Cardiac muscle cell (in vitro differentiated cells and primary cell): Measurements from ENCODE around the gene PARP9. TPM values are rescaled to one million over a fixed set of nuclear protein-coding genes. Genes with fewer than 3 reads are reported as not detected.

Experiments
- DNase-seq, 2 donors: peaks; one replicate each; pipeline versions ENCODE4 v3.0.0 to v3.0.0-alpha.2; 2010 to 2017; ENCODE audit warnings: low read depth in 1 of 2, low spot score in 1 of 2
- H3K27ac ChIP-seq: fragments of 200-600 bp; sonication (generic); 2 replicates; pipeline ENCODE4 v1.5.1; 2016
- H3K27me3 ChIP-seq: fragments of 200-600 bp; sonication (generic); 2 replicates; pipeline ENCODE4 v1.6.0; 2016; ENCODE audit warnings: control low read depth
- H3K36me3 ChIP-seq: fragments of 200-600 bp; sonication (generic); 2 replicates; pipeline ENCODE4 v1.5.1; 2016; ENCODE audit warnings: control low read depth
- H3K4me1 ChIP-seq: fragments of 200-600 bp; sonication (generic); 2 replicates; pipeline ENCODE4 v1.8.1; 2017; ENCODE audit warnings: low read depth, mild to moderate bottlenecking, mixed run types
- H3K4me3 ChIP-seq: fragments of 200-600 bp; sonication (generic); 2 replicates; pipeline ENCODE4 v1.5.1; 2016; ENCODE audit warnings: mild to moderate bottlenecking
- H3K9me3 ChIP-seq: fragments of 200-600 bp; sonication (generic); 2 replicates; pipeline ENCODE4 v1.5.1; 2017; ENCODE audit warnings: low read depth, mild to moderate bottlenecking, control low read depth
- polyA plus RNA-seq: library from polyadenylated mRNA; unstranded; fragments of >200 nt; fragmentation: Nextera tagmentation; extraction: Ambion mirVana; gene quantifications from 2 replicates; pipeline ENCODE4 v1.2.1, GENCODE V29; 2016
- total RNA-seq: library from RNA; depleted of rRNA; stranded (reverse); fragments of >200 nt; gene quantifications from 2 replicates; pipeline ENCODE4 v1.2.3, GENCODE V29; 2016
- TF ChIP-seq, protein P1 (sequence below): IDR thresholded peaks from 2 replicates; pipeline ENCODE4 v1.5.1; 2012; ENCODE audit warnings: low read depth, mild to moderate bottlenecking, low read length

The PARP9 gene
- total and polyA plus RNA-seq, 2 experiments from 2014 or later, result 0.42 to 0.60 TPM

DNA sequence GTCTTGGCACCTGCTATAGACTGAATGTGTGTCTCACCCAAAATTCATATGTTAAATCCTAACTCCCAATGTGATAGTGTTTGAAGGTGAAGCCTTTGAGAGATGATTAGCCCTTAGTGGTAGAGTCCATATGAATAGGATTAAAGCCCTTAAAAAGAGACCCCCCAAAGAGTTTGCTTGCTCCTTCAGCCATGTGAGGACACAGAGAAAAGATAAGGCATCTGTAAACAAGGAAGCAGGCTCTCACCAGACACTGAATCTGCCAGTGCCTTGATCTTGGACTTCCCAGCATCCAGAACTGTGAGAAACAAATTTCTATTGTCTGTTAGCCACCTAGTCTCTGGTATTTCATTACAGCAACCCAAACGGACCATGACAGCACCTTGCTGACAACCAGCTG, 65.9 kb downstream of the PARP9 start:
- no peaks in the 10 kb centered on the region for H3K27me3 ChIP-seq
- no peaks in the 10 kb centered on the region for H3K9me3 ChIP-seq
- no peak for DNase-seq
- peaks cover 4% of the 10 kb centered on the region for H3K36me3 ChIP-seq
- no peak overlapping the region for H3K4me3 ChIP-seq
- no peak overlapping the region for H3K27ac ChIP-seq
- H3K4me1 ChIP-seq, result peaks cover 7% of the 10 kb centered on the region
- TF ChIP-seq, protein P1, sequence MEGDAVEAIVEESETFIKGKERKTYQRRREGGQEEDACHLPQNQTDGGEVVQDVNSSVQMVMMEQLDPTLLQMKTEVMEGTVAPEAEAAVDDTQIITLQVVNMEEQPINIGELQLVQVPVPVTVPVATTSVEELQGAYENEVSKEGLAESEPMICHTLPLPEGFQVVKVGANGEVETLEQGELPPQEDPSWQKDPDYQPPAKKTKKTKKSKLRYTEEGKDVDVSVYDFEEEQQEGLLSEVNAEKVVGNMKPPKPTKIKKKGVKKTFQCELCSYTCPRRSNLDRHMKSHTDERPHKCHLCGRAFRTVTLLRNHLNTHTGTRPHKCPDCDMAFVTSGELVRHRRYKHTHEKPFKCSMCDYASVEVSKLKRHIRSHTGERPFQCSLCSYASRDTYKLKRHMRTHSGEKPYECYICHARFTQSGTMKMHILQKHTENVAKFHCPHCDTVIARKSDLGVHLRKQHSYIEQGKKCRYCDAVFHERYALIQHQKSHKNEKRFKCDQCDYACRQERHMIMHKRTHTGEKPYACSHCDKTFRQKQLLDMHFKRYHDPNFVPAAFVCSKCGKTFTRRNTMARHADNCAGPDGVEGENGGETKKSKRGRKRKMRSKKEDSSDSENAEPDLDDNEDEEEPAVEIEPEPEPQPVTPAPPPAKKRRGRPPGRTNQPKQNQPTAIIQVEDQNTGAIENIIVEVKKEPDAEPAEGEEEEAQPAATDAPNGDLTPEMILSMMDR, result no peak

DNA sequence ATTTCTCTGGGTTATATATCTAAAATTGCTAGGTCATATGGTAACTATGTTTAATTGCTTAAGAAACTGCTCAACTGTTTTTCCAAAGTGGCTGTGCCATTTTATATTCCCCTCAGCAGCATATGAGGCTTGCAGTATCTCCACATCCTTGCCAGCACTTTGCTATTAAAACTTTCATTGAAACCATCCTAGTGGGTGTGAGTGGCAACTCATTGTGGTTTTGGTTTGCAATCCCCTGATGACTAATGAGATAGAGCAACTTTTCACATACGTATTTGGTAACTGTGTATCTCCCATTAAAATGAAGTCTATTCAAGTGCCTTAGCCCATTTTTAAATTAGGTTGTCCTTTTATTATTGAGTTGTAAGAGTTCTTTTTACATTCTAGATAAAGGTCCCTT, 66.7 kb downstream of the PARP9 start:
- Histone ChIP-seq H3K27me3 (no peaks in the 10 kb centered on the region), H3K9me3 (no peaks in the 10 kb centered on the region), H3K4me3 (no peak overlapping the region), H3K27ac (no peak overlapping the region), H3K4me1 (peaks cover 3% of the 10 kb centered on the region), H3K36me3 (peaks cover 4% of the 10 kb centered on the region)
- peak in 1 of 2 donors; percentile 83 for DNase-seq
- TF ChIP-seq, protein P1, result no peak

DNA sequence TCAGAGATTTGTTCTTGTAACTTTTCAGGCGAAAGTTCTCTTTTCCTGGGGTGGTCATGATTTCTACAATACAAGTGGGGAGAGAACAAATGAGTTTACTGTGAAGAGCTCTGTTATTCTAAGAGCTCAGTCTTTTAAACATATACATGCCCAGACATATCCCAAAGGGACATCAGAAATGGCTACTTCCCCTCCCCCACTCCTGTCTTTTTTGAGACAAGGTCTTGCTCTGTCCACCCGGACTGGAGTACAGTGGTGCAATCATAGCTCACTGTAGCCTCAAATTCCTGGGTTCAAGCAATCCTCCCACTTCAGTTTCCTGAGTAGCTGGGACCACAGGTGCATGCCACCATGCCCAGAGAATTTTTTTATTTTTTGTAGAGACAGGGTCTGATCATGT, 67.6 kb downstream of the PARP9 start:
- DNase-seq, result no peak
- H3K4me3 ChIP-seq, result no peak overlapping the region
- no peaks in the 10 kb centered on the region for H3K27me3 ChIP-seq
- H3K9me3 ChIP-seq, result no peaks in the 10 kb centered on the region
- TF ChIP-seq, protein P1, result no peak
- H3K36me3 ChIP-seq, result peaks cover 4% of the 10 kb centered on the region
- no peaks in the 10 kb centered on the region for H3K4me1 ChIP-seq
- H3K27ac ChIP-seq, result peak overlapping the region; percentile 10

DNA sequence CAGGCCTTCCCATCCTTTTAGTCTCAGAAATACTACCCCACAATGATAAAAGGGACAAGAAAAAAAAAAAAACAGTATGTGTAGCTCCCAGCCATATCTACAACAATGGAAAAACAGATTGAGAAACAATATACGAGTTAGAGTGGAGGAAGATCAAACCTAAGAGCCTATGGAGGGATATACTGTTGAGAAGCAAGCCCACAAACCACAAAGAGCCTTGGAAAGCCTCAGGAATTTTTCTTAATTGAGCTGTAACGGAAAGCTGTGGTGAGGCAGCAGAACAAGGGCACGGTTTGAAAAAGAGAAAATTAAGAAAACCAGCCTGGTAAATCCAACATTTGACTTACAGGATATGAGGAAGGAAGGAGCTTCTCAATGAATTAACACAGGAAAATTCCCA, 70.8 kb downstream of the PARP9 start:
- TF ChIP-seq, protein P1, result no peak
- no peaks in the 10 kb centered on the region for H3K27me3 ChIP-seq
- H3K4me1 ChIP-seq, result no peaks in the 10 kb centered on the region
- H3K9me3 ChIP-seq, result no peaks in the 10 kb centered on the region
- no peak overlapping the region for H3K4me3 ChIP-seq
- H3K27ac ChIP-seq, result no peak overlapping the region
- peaks cover 4% of the 10 kb centered on the region for H3K36me3 ChIP-seq
- peak in 1 of 2 donors; percentile 87 for DNase-seq

DNA sequence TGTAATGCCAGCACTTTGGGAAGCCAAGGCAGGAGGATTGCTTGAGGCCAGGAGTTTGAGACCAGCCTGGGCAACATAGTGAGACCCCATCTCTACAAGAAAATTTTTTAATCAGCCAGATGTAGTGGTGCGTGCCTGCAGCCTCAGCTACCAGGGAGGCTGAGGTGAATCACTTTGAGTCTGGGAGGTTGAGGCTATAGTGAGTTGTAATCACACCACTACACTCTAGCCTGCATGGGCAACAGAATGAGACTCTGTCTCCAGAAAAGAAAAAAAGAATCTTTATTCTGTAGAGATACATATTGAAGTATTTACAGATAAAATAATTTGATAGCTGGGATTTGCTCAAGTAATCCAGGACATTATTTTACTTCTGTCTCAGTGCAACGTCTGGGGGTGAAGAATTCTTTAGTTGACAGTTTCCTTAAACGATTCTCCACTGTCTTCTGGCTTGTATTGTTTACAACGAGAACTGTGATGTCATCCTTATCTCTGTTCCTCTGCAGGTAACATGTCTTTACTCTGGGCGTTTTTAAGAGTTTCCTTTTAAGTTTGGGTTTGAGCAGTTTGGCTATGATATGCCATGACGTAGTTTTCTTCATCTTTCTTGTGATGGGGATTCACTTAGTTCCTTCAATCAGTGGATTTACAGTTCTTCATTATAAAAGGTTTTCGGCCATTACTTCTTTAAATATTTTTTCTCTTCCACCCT, 75.7 kb downstream of the PARP9 start:
- no peaks in the 10 kb centered on the region for H3K4me1 ChIP-seq
- no peak overlapping the region for H3K27ac ChIP-seq
- H3K9me3 ChIP-seq, result no peaks in the 10 kb centered on the region
- no peaks in the 10 kb centered on the region for H3K36me3 ChIP-seq
- DNase-seq, result no peak
- TF ChIP-seq, protein P1, result no peak
- H3K27me3 ChIP-seq, result no peaks in the 10 kb centered on the region
- no peak overlapping the region for H3K4me3 ChIP-seq
